Measurements from ENCODE around the gene ATP6V0E2. TPM values are rescaled to one million over a fixed set of nuclear protein-coding genes. Genes with fewer than 3 reads are reported as not detected.
A peak's percentile ranks its signal among the peaks of the same experiment; 100 is the strongest.

ATP6V0E2 gene
- total RNA-seq, 1 experiment from 2014 or later, result 28.8 TPM

- Mint-ChIP-seq H3K4me3 (ENCODE audit: low read depth, unreplicated experiment) (no peak overlapping the region), H3K9me3 (ENCODE audit: low read depth, unreplicated experiment) (no peaks in the 10 kb centered on the region), H3K27ac (ENCODE audit: unreplicated experiment) (no peak overlapping the region), H3K36me3 (ENCODE audit: insufficient read depth, unreplicated experiment) (peaks cover 29% of the 10 kb centered on the region), H3K4me1 (ENCODE audit: low read depth, unreplicated experiment) (peaks cover 21% of the 10 kb centered on the region), H3K27me3 (ENCODE audit: unreplicated experiment) (no peaks in the 10 kb centered on the region)
- DNase-seq, result no peak
- BruUV-seq (replicated peaks), result no TSS peak
- TF ChIP-seq CTCF (IDR thresholded peaks at IDR 0.05; ENCODE audit: unreplicated experiment), result no peak
- intact Hi-C loops (cut with micrococcal nuclease; ENCODE audit: unreplicated experiment), result no loop called here
- CTCF ChIA-PET, result no interaction called here
Measured at GRCh38 chr7:149870701-149871483, 2.9 kb upstream of the ATP6V0E2 start.

GRCh38 chr7:149871576-149871975 lies 2.2 kb upstream of the ATP6V0E2 start:
- Mint-ChIP-seq H3K4me1 (ENCODE audit: low read depth, unreplicated experiment) (peaks cover 21% of the 10 kb centered on the region), H3K27ac (ENCODE audit: unreplicated experiment) (no peak overlapping the region)
- intact Hi-C loops (cut with micrococcal nuclease; ENCODE audit: unreplicated experiment), result no loop called here

GRCh38 chr7:149872419-149873073 lies 1.2 kb upstream of the ATP6V0E2 start:
- DNase-seq, result peak; percentile 43
- no peaks in the 10 kb centered on the region for H3K27me3 Mint-ChIP-seq (ENCODE audit: unreplicated experiment)
- no TSS peak for BruUV-seq (replicated peaks)
- H3K4me3 Mint-ChIP-seq (ENCODE audit: low read depth, unreplicated experiment), result peak overlapping the region; percentile 75
- peak overlapping the region; percentile 33 for H3K27ac Mint-ChIP-seq (ENCODE audit: unreplicated experiment)
- CTCF ChIA-PET, result no interaction called here
- no peaks in the 10 kb centered on the region for H3K9me3 Mint-ChIP-seq (ENCODE audit: low read depth, unreplicated experiment)
- peaks cover 29% of the 10 kb centered on the region for H3K36me3 Mint-ChIP-seq (ENCODE audit: insufficient read depth, unreplicated experiment)
- TF ChIP-seq CTCF (IDR thresholded peaks at IDR 0.05; ENCODE audit: unreplicated experiment), result no peak
- intact Hi-C loops (cut with micrococcal nuclease; ENCODE audit: unreplicated experiment), result no loop called here
- H3K4me1 Mint-ChIP-seq (ENCODE audit: low read depth, unreplicated experiment), result peaks cover 21% of the 10 kb centered on the region

More at GRCh38 chr7:149871576-149871975, 2.2 kb upstream of the ATP6V0E2 start:
- Mint-ChIP-seq H3K36me3 (ENCODE audit: insufficient read depth, unreplicated experiment) (peaks cover 29% of the 10 kb centered on the region), H3K4me3 (ENCODE audit: low read depth, unreplicated experiment) (no peak overlapping the region), H3K27me3 (ENCODE audit: unreplicated experiment) (no peaks in the 10 kb centered on the region), H3K9me3 (ENCODE audit: low read depth, unreplicated experiment) (no peaks in the 10 kb centered on the region)
- BruUV-seq (replicated peaks), result no TSS peak
- TF ChIP-seq CTCF (IDR thresholded peaks at IDR 0.05; ENCODE audit: unreplicated experiment), result no peak
- no peak for DNase-seq
- CTCF ChIA-PET, result interaction anchor here (0.6 kb wide), 1 partner anchor 445 kb away, joined by 3 read pairs; no protein-coding TSS in a partner anchor

GRCh38 chr7:149873970-149874643 lies 338 bp downstream of the ATP6V0E2 start:
- peak overlapping the region; percentile 75 for H3K4me3 Mint-ChIP-seq (ENCODE audit: low read depth, unreplicated experiment)
- H3K27ac Mint-ChIP-seq (ENCODE audit: unreplicated experiment), result no peak overlapping the region
- no peaks in the 10 kb centered on the region for H3K9me3 Mint-ChIP-seq (ENCODE audit: low read depth, unreplicated experiment)
- peaks cover 29% of the 10 kb centered on the region for H3K36me3 Mint-ChIP-seq (ENCODE audit: insufficient read depth, unreplicated experiment)
- CTCF ChIA-PET, result no interaction called here
- H3K4me1 Mint-ChIP-seq (ENCODE audit: low read depth, unreplicated experiment), result peaks cover 21% of the 10 kb centered on the region
- DNase-seq, result no peak
- BruUV-seq (replicated peaks), result no TSS peak
- intact Hi-C loops (cut with micrococcal nuclease; ENCODE audit: unreplicated experiment), result no loop called here
- H3K27me3 Mint-ChIP-seq (ENCODE audit: unreplicated experiment), result no peaks in the 10 kb centered on the region
- TF ChIP-seq CTCF (IDR thresholded peaks at IDR 0.05; ENCODE audit: unreplicated experiment), result no peak

All from Calu3 (cell line).